Endothelial cell of umbilical vein (primary cell): Measurements from ENCODE around the gene TP73.

ENCODE experiments used
- CTCF ChIP-seq, 2 donors: IDR thresholded peaks; 1 replicate in 1 of 2; 2 replicates in 1 of 2; pipeline ENCODE4 v1.5.1; 2011; ENCODE audit warnings: low read length in 2 of 2, mild to moderate bottlenecking in 2 of 2, moderate library complexity in 2 of 2, control low read depth in 1 of 2, inconsistent platforms in 1 of 2, low read depth in 1 of 2; ENCODE audit not compliant: insufficient read depth in 1 of 2; ENCODE audit errors: extremely low read depth in 1 of 2
- POLR2A ChIP-seq: IDR thresholded peaks from 2 replicates; pipeline ENCODE4 v1.6.1; 2012; ENCODE audit warnings: low read depth, mild to moderate bottlenecking, control low read depth, low read length
- POLR2AphosphoS5 ChIP-seq: IDR thresholded peaks from 2 replicates; pipeline ENCODE4 v1.6.1; 2012; ENCODE audit warnings: low read depth, mild to moderate bottlenecking, control low read depth, low read length, moderate library complexity; ENCODE audit not compliant: insufficient read depth

DNA sequence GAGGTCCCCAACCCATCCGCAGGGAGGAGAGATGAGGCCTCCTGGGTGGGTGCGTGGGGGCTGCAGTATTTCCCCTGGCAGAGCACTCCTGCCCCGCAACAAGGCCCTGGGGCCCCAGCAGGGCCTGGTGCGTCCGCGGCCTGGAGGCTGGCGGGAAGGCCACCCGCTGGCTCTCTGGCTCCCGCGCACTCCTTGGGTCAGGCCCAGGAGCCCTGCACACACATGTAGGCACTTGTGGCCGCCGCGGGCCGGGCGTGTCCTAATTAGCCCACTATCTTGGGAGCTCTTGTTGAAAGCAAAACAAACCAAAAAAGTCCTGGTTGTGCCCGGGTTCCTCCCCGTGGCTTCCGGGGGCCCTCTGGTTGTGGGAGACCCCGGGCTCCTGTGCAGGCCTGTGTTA, 50.2 kb downstream of the TP73 start:
- TF ChIP-seq CTCF (IDR thresholded peaks at IDR 0.05; ENCODE audit: extremely low read depth in 1 of 2, insufficient read depth in 1 of 2, low read depth in 1 of 2, low read length in 2 of 2) (no peak), POLR2AphosphoS5 (no peak), POLR2A (no peak)
